Measurements from ENCODE around the gene RCSD1.

The RCSD1 gene

DNA sequence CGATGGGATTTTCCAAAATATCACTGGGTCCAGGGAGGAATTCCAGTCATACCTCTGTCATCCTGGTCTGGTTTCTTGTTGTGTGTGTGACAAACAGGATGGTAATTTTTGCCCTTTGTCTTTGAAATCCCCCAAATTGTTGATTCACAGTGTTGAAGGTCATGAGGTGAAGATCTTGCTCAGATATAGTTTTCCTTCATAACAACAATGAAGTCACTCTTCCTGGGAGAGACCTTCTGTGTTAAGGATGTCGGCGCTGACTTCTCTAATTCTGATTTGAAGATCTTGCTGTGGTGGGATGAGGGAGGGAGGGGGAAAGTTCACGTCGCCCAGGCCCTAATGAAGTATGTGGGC lies 59.5 kb downstream of the RCSD1 start:
- H3K4me3 ChIP-seq (ENCODE audit: low read length) = no peak overlapping the region
- H3K36me3 ChIP-seq (replicated peaks; ENCODE audit: low read depth, low read length) = no peaks in the 10 kb centered on the region
- no peak overlapping the region for H3K4me2 ChIP-seq (ENCODE audit: low read length)
- no peaks in the 10 kb centered on the region for H3K9me3 ChIP-seq (ENCODE audit: insufficient read depth, low read length)
- H3K79me2 ChIP-seq (ENCODE audit: low read length) = no peaks in the 10 kb centered on the region
- H2AFZ ChIP-seq (ENCODE audit: low read depth, low read length) = no peak overlapping the region
- TF ChIP-seq, protein P1, sequence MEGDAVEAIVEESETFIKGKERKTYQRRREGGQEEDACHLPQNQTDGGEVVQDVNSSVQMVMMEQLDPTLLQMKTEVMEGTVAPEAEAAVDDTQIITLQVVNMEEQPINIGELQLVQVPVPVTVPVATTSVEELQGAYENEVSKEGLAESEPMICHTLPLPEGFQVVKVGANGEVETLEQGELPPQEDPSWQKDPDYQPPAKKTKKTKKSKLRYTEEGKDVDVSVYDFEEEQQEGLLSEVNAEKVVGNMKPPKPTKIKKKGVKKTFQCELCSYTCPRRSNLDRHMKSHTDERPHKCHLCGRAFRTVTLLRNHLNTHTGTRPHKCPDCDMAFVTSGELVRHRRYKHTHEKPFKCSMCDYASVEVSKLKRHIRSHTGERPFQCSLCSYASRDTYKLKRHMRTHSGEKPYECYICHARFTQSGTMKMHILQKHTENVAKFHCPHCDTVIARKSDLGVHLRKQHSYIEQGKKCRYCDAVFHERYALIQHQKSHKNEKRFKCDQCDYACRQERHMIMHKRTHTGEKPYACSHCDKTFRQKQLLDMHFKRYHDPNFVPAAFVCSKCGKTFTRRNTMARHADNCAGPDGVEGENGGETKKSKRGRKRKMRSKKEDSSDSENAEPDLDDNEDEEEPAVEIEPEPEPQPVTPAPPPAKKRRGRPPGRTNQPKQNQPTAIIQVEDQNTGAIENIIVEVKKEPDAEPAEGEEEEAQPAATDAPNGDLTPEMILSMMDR (IDR thresholded peaks at IDR 0.05; ENCODE audit: low read depth, low read length) = no peak
- no peak for TF ChIP-seq EZH2phosphoT487 (IDR thresholded peaks at IDR 0.05; ENCODE audit: low read depth)
- no peak overlapping the region for H3K27ac ChIP-seq (ENCODE audit: low read length)
- H3K4me1 ChIP-seq (ENCODE audit: low read length) = peaks cover 13% of the 10 kb centered on the region
- H3K9ac ChIP-seq (ENCODE audit: low read length) = no peak overlapping the region
- no peaks in the 10 kb centered on the region for H4K20me1 ChIP-seq (ENCODE audit: insufficient read depth, low read length)
- H3K27me3 ChIP-seq (ENCODE audit: low read depth, low read length) = peaks cover 12% of the 10 kb centered on the region; the same call in 1 of the 2 replicates

DNA sequence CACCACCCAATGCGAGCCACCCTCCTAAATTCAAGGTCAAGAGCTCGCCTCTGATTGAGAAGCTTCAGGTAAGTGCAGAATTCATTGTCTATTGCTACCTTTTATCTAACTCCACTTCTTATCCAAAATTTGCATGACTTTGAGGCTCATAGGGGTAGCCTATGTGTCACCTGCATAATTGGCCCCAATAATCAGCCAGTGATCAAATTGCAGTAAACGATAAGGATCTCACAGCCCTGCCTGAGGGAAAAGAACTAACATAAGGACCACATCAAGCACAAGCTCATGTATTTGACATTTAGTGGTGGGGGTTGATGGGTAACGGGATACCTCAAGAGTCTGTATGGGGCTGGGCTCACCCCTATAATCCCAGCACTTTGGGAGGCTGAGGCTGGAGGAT lies 60.0 kb downstream of the RCSD1 start:
- H3K4me3 ChIP-seq (ENCODE audit: low read length) = no peak overlapping the region
- peaks cover 15% of the 10 kb centered on the region for H3K4me1 ChIP-seq (ENCODE audit: low read length)
- H3K27me3 ChIP-seq (ENCODE audit: low read depth, low read length) = peaks cover 12% of the 10 kb centered on the region; the same call in 1 of the 2 replicates
- H2AFZ ChIP-seq (ENCODE audit: low read depth, low read length) = no peak overlapping the region
- no peaks in the 10 kb centered on the region for H3K9me3 ChIP-seq (ENCODE audit: insufficient read depth, low read length)
- H4K20me1 ChIP-seq (ENCODE audit: insufficient read depth, low read length) = no peaks in the 10 kb centered on the region
- no peak for TF ChIP-seq EZH2phosphoT487 (IDR thresholded peaks at IDR 0.05; ENCODE audit: low read depth)
- TF ChIP-seq, protein P1 (IDR thresholded peaks at IDR 0.05; ENCODE audit: low read depth, low read length) = no peak
- no peak overlapping the region for H3K27ac ChIP-seq (ENCODE audit: low read length)
- H3K36me3 ChIP-seq (replicated peaks; ENCODE audit: low read depth, low read length) = no peaks in the 10 kb centered on the region
- H3K9ac ChIP-seq (ENCODE audit: low read length) = no peak overlapping the region
- H3K4me2 ChIP-seq (ENCODE audit: low read length) = no peak overlapping the region
- no peaks in the 10 kb centered on the region for H3K79me2 ChIP-seq (ENCODE audit: low read length)

DNA sequence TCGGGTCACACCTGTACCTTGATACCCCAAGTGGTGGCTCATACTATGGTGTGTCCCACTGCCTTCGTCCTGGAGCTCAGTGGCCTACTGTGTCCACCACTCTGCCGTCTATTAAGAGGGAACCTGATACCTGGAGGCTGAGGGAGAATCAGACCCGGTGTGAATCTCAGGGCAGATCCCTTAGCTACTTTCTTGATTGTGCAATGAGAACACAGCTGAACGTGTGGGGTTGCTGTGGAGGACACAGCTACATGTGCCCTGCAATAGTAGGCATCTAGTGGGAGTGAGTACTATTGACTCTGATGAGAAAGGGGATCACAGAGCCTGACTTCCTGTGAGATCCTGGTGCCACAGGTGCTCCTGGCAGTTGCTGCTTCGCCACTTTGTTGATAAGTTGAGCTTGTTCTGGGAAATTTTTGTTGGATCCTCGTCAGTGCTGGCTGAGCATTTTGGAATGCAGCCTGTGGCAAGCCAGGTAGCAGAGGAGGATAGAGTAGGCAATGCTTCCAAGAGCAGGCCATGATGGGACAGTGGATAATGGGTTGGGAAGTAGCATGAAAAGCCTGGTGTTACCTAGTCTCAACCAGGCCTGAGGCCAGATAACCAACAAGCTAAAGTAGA lies 63.5 kb downstream of the RCSD1 start:
- TF ChIP-seq, protein P1 (IDR thresholded peaks at IDR 0.05; ENCODE audit: low read depth, low read length) = no peak
- TF ChIP-seq EZH2phosphoT487 (IDR thresholded peaks at IDR 0.05; ENCODE audit: low read depth) = no peak
- no peaks in the 10 kb centered on the region for H3K9me3 ChIP-seq (ENCODE audit: insufficient read depth, low read length)
- H2AFZ ChIP-seq (ENCODE audit: low read depth, low read length) = no peak overlapping the region
- no peaks in the 10 kb centered on the region for H3K79me2 ChIP-seq (ENCODE audit: low read length)
- peaks cover 9% of the 10 kb centered on the region for H3K4me1 ChIP-seq (ENCODE audit: low read length)
- H3K27me3 ChIP-seq (ENCODE audit: low read depth, low read length) = peaks cover 12% of the 10 kb centered on the region; the same call in 1 of the 2 replicates
- no peak overlapping the region for H3K4me3 ChIP-seq (ENCODE audit: low read length)
- H3K4me2 ChIP-seq (ENCODE audit: low read length) = no peak overlapping the region
- H4K20me1 ChIP-seq (ENCODE audit: insufficient read depth, low read length) = no peaks in the 10 kb centered on the region
- no peak overlapping the region for H3K27ac ChIP-seq (ENCODE audit: low read length)
- no peaks in the 10 kb centered on the region for H3K36me3 ChIP-seq (replicated peaks; ENCODE audit: low read depth, low read length)
- no peak overlapping the region for H3K9ac ChIP-seq (ENCODE audit: low read length)

DNA sequence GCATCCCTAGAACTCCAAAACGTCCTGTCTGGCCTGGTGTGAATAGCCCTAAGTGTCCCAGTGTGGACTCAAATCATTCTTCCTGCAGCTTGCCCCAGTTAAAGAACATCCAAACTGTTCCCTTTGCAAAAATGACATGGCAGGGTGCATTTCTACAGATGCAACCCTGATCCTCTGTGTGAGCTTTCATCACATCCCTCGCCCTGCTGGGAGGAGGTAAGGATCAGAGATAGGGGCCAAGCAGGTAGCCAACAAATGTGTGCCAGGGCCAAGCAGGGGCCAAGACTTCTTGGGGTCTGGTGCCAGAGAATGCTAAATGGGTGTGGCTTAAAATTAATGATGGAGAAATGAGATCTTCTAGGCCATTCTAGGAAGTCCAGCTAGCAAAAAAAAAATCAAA lies 64.7 kb downstream of the RCSD1 start:
- TF ChIP-seq, protein P1 (IDR thresholded peaks at IDR 0.05; ENCODE audit: low read depth, low read length) = no peak
- no peak for TF ChIP-seq EZH2phosphoT487 (IDR thresholded peaks at IDR 0.05; ENCODE audit: low read depth)
- no peaks in the 10 kb centered on the region for H3K79me2 ChIP-seq (ENCODE audit: low read length)
- H3K9me3 ChIP-seq (ENCODE audit: insufficient read depth, low read length) = no peaks in the 10 kb centered on the region
- no peak overlapping the region for H3K4me2 ChIP-seq (ENCODE audit: low read length)
- H3K4me1 ChIP-seq (ENCODE audit: low read length) = peaks cover 8% of the 10 kb centered on the region
- H3K36me3 ChIP-seq (replicated peaks; ENCODE audit: low read depth, low read length) = no peaks in the 10 kb centered on the region
- H3K27ac ChIP-seq (ENCODE audit: low read length) = no peak overlapping the region
- H4K20me1 ChIP-seq (ENCODE audit: insufficient read depth, low read length) = no peaks in the 10 kb centered on the region
- H2AFZ ChIP-seq (ENCODE audit: low read depth, low read length) = no peak overlapping the region
- H3K27me3 ChIP-seq (ENCODE audit: low read depth, low read length) = peaks cover 12% of the 10 kb centered on the region; the same call in 1 of the 2 replicates
- no peak overlapping the region for H3K9ac ChIP-seq (ENCODE audit: low read length)
- H3K4me3 ChIP-seq (ENCODE audit: low read length) = no peak overlapping the region
